Fibroblast of pulmonary artery (primary cell): ENCODE data around the gene HES3.

Experiments used
- DNase-seq: peaks from one replicate; pipeline ENCODE4 v3.0.0-alpha.2; 2010; ENCODE audit warnings: low read depth
- H3K4me3 ChIP-seq: replicated peaks from 2 replicates; pipeline ENCODE4 v1.5.1; 2011; ENCODE audit warnings: low read depth, mild to moderate bottlenecking, control low read depth, low read length, moderate library complexity
- TF ChIP-seq, protein P1 (sequence below): IDR thresholded peaks from 2 replicates; pipeline ENCODE4 v1.5.1; 2011; ENCODE audit warnings: mild to moderate bottlenecking, control low read depth, low read length, inconsistent platforms; ENCODE audit errors: missing control alignments

Gene HES3

DNA sequence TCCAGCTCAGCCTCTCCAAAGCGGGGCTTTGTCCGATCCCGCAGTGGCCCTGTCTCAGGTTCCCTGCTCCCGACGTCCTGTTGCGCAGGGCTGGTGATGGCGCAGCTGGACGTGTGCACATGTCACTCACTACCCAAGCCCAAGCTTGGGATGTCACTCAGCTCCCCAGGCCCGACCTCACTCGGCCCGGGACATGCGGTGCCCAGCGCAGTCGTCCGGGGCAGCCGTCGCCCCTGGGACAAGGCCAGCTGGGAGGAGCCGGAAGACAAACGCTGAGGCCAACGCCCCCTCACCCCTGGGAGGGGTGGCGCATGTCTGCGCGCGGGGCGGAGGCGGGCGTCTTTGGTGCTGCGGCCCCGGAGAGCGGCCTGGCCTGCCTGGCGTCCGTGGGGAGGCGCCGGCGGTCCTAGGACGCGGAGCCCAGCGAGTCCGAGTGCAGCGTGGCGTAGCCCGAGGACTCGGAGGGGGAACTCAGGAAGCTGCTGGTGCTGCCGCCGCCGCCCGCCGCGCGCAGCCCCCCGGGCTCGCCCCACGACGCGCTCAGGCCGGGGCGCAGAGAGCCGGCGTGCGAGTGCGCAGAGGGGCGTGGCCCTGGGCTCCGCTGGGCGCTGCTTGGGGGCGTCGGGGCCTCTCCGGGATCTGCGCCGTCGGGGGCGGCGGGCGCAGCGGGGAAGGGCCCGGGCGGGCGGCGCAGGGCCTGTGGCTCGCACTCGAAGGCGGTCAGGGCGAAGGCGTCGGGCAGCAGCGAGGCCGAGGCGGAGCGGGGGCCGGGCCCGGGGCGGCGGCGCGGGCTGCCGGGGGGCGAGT is 5.2 kb downstream of the HES3 start:
- DNase-seq: no peak
- TF ChIP-seq, protein P1, sequence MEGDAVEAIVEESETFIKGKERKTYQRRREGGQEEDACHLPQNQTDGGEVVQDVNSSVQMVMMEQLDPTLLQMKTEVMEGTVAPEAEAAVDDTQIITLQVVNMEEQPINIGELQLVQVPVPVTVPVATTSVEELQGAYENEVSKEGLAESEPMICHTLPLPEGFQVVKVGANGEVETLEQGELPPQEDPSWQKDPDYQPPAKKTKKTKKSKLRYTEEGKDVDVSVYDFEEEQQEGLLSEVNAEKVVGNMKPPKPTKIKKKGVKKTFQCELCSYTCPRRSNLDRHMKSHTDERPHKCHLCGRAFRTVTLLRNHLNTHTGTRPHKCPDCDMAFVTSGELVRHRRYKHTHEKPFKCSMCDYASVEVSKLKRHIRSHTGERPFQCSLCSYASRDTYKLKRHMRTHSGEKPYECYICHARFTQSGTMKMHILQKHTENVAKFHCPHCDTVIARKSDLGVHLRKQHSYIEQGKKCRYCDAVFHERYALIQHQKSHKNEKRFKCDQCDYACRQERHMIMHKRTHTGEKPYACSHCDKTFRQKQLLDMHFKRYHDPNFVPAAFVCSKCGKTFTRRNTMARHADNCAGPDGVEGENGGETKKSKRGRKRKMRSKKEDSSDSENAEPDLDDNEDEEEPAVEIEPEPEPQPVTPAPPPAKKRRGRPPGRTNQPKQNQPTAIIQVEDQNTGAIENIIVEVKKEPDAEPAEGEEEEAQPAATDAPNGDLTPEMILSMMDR: no peak
- H3K4me3 ChIP-seq: no peak overlapping the region

DNA sequence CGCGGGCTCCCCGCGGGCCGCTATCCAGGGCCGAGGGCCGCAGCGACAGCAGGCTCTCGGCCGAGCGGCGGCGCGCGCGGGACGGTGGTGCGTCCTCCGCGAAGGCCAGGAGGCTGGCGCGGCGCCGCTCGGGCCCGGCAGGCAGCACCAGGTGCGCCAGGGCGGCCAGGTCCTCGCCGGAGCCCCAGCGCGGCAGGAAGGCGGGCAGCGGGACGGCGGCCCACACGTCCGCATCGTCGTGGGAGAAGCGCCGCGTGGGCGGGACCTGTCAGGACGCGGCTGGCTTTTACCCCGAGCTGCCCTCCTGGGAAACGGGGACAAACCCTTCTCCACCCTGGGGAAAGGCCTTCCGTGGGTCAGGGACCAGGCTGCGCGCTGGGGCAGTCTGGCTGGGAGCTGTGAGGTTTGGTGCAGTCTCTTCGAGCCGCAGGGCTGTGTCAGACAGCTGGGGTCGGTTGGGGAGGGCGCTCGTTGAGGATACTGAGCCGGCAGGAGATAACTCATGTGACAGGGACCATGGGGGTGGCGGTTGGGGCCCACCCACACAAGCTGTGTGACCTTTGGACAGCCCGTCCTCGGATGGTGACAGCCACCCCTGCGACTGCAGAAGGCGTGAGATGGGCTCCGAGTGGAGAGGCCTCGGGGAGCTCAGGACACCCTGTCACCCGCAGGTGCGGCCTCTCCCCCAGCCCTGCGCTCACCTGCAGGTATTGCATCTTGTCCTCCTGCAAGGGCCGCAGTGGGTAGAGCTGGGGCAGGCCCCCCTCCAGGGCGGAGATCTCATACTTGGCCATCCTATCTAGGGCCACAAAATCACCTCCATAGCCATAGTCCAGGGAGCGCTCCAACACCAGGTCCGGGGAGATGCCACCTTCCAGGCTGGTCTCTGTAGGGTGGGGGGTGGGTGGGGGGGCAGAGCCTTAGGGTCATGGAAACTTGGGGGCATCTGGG is 6.0 kb downstream of the HES3 start:
- no peak for DNase-seq
- TF ChIP-seq, protein P1: no peak
- no peak overlapping the region for H3K4me3 ChIP-seq

DNA sequence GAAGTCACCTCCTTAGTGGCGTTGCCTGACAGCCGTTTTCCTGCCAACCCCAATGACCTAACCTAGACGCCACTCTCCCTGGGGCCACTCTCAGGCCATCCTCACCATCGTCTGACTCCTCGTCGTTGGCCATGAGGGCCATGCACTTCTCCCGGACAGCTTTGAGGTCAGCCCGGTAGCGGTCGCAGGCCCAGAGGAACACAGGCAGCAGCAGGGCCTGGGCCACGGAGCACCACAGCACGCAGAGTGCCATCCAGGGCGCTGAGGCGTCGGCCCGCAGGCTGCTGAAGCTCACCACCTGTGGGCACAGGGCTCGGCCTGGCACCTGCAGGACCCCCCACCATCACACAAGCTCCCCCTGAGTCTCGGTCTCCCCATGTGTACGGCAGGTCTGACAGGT is 7.3 kb downstream of the HES3 start:
- TF ChIP-seq, protein P1: no peak
- H3K4me3 ChIP-seq: no peak overlapping the region
- DNase-seq: no peak

DNA sequence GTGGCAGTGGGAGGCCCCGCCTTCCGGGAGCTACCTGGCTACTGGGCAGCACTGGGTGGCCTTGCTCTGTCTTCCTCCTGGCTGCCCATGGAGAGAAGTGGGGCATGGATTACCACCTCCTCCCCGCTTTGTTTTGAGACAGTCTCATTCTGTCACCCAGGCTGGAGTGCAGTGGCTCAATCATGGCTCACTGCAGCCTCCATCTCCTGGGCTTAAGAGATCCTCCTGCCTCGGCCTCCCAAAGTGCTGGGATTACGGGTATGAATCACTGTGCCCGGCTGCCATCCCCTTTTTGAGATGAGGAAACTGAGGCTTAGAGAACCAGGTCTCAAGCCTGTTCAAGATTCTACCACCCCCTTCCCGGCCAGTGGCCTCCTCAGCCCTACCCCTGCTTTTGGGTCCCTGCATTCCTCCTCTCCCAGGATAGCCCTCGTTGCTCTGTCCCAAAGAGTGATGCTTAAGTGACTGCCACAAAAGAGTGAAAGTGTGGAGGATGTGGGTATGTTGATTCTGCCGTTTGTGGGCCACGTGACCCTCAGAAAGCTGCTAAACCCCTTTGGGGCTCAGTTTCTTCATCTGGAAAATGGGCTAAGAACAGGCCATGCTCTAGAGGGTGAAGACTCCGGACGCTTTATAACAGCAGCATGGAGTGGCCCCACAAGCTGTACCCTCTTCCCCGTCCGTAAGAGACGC is 7.8 kb downstream of the HES3 start:
- DNase-seq: no peak
- TF ChIP-seq, protein P1: no peak
- no peak overlapping the region for H3K4me3 ChIP-seq

DNA sequence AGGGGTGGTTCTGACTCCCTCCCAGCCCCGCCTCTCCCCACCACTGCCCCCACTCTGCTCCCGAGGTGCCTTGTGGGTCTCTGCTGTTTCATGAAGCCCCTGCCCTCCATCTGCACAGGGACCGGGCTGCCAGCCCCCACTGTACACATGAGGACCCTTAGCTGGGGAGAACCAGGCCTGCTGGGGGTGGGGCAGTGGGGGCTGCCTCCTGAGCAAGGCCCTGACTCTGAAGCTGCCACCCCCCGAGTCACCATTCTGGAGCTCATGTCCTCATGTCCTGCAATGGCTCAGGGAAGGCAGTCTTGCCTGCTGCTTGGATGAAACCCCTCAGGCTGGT is 8.4 kb downstream of the HES3 start:
- H3K4me3 ChIP-seq: no peak overlapping the region
- TF ChIP-seq, protein P1: no peak
- no peak for DNase-seq

DNA sequence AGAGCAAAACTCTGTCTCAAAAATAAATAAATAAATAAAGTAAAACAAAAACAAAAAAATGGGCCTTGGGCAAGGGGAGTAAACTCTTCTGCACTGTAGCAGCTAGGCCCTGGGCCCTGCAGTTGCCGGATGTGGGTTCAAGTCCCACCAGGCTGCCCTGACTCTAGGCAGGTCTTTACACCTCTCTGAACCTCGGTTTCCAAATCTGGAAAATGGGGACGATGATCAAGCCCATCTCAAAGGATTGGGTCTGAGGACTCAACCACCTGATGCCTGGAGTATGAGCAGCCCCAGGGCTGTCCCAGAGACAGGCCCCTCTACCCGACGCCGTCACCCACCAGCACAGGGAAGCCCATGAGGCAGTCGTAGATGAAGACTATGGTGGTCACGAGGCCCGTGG is 9.4 kb downstream of the HES3 start:
- no peak for DNase-seq
- H3K4me3 ChIP-seq: no peak overlapping the region
- TF ChIP-seq, protein P1: no peak
